Progenitor cell of endocrine pancreas (in vitro differentiated cells): Measurements from ENCODE around the gene HIGD2B. TPM values are rescaled to one million over a fixed set of nuclear protein-coding genes. Genes with fewer than 3 reads are reported as not detected.
"Not testable (repeated sequence)": the region's sequence is repeated elsewhere in the genome, so short reads cannot be mapped to it uniquely, and the experiment has no call there.

ENCODE experiments used
- DNase-seq: peaks from one replicate; pipeline ENCODE4 v3.0.0; 2021; ENCODE audit warnings: low spot score; ENCODE audit not compliant: unreplicated experiment
- H3K27ac Mint-ChIP-seq: 2 replicates; pipeline ENCODE4 v1.8.0; 2021; ENCODE audit warnings: mild to moderate bottlenecking, moderate library complexity, mixed read lengths
- H3K27me3 Mint-ChIP-seq: 2 replicates; pipeline ENCODE4 v1.8.0; 2021; ENCODE audit warnings: mixed read lengths
- H3K36me3 Mint-ChIP-seq: 2 replicates; pipeline ENCODE4 v1.8.0; 2022; ENCODE audit warnings: mixed read lengths; ENCODE audit not compliant: insufficient read depth
- H3K4me1 Mint-ChIP-seq: 2 replicates; pipeline ENCODE4 v1.8.0; 2021; ENCODE audit warnings: low read depth, mixed read lengths
- H3K4me3 Mint-ChIP-seq: 2 replicates; pipeline ENCODE4 v1.8.0; 2021; ENCODE audit warnings: low read depth, mild to moderate bottlenecking, moderate library complexity, mixed read lengths
- H3K9me3 Mint-ChIP-seq: 2 replicates; pipeline ENCODE4 v1.8.0; 2021; ENCODE audit warnings: low read depth, mixed read lengths
- CTCF ChIP-seq: fragments of 200-600 bp; sonication (generic); IDR thresholded peaks from one replicate; pipeline ENCODE4 v1.5.0; 2021; ENCODE audit warnings: antibody characterized with exemption, mild to moderate bottlenecking; ENCODE audit not compliant: unreplicated experiment
- total RNA-seq: library from RNA; stranded (reverse); gene quantifications from 2 replicates; pipeline ENCODE4 v1.2.1, GENCODE V29; 2021

The HIGD2B gene
- total RNA-seq, 1 donor from 2014 or later, result not detected

- H3K9me3 Mint-ChIP-seq, H3K36me3 Mint-ChIP-seq, H3K4me1 Mint-ChIP-seq, H3K4me3 Mint-ChIP-seq, H3K27me3 Mint-ChIP-seq, H3K27ac Mint-ChIP-seq: not testable (repeated sequence)
- DNase-seq, result peak; percentile 66
Measured at GRCh38 chr15:72636519-72637282, 49.3 kb downstream of the HIGD2B start.

- H3K4me3 Mint-ChIP-seq, H3K9me3 Mint-ChIP-seq, H3K27ac Mint-ChIP-seq, H3K27me3 Mint-ChIP-seq, H3K4me1 Mint-ChIP-seq, DNase-seq, H3K36me3 Mint-ChIP-seq: not testable (repeated sequence)
Measured at GRCh38 chr15:72629068-72629570, 56.9 kb downstream of the HIGD2B start.

GRCh38 chr15:72628249-72629067 is 57.5 kb downstream of the HIGD2B start:
- DNase-seq, result not testable (repeated sequence)
- TF ChIP-seq CTCF, result peak; percentile 12

GRCh38 chr15:72626153-72626552 is 59.8 kb downstream of the HIGD2B start:
- H3K4me3 Mint-ChIP-seq, DNase-seq, H3K9me3 Mint-ChIP-seq, H3K36me3 Mint-ChIP-seq, H3K27ac Mint-ChIP-seq, H3K4me1 Mint-ChIP-seq, H3K27me3 Mint-ChIP-seq: not testable (repeated sequence)

More at GRCh38 chr15:72628249-72629067, 57.5 kb downstream of the HIGD2B start:
- H3K9me3 Mint-ChIP-seq, H3K27me3 Mint-ChIP-seq, H3K4me3 Mint-ChIP-seq, H3K27ac Mint-ChIP-seq, H3K36me3 Mint-ChIP-seq, H3K4me1 Mint-ChIP-seq: not testable (repeated sequence)

Other genes starting within 250 kb of the HIGD2B start
- 171 and 202 TPM in 2 replicates for gene ARIH1, start 211.9 kb downstream of the HIGD2B start, total RNA-seq
- not detected in 2 replicates for gene GOLGA6B, start 31.5 kb downstream of the HIGD2B start, total RNA-seq
- gene BBS4, start within 50 bp of the HIGD2B start, total RNA-seq, result 33.8 and 35.4 TPM in 2 replicates
- 46.5 and 52.6 TPM in 2 replicates for gene ADPGK, start 97.6 kb upstream of the HIGD2B start, total RNA-seq